ENCODE measurements around the gene TSEN54.

TSEN54 gene

GRCh38 chr17:75488693-75489510, 27.4 kb upstream of the TSEN54 start:
- DNase-seq = no peak

- no peak for DNase-seq
These were observed 26.8 kb upstream of the TSEN54 start for GRCh38 chr17:75489511-75489955.

DNA sequence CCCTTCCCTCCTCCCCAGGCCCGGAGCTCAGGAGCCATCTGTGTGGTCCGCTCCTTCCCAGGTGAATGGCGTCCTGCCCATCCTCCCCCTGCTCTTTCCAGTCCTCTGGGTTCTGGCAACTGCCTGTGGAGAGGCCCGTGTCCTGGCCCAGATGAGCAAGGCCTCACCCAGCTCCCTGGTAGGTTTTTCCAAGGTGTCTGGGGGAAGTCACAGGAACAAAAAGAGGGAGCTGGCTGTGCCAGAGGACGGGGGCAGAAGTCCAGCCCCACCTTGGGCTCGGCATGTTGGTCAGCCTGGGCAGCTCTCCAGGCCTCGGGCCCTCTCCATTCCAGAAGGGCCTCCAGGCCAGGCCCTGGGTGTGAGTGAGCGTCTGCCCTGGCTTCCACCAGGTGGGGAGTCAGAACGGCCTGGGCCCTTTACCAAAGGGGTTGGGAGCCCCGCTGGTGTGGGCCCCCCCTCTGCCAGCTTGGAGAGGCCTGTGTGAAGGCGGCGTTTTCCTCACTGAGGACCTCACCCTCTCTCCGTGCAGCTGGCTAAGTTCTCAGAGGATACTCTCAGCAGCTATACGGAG, 26.1 kb upstream of the TSEN54 start:
- no peak for DNase-seq

DNA sequence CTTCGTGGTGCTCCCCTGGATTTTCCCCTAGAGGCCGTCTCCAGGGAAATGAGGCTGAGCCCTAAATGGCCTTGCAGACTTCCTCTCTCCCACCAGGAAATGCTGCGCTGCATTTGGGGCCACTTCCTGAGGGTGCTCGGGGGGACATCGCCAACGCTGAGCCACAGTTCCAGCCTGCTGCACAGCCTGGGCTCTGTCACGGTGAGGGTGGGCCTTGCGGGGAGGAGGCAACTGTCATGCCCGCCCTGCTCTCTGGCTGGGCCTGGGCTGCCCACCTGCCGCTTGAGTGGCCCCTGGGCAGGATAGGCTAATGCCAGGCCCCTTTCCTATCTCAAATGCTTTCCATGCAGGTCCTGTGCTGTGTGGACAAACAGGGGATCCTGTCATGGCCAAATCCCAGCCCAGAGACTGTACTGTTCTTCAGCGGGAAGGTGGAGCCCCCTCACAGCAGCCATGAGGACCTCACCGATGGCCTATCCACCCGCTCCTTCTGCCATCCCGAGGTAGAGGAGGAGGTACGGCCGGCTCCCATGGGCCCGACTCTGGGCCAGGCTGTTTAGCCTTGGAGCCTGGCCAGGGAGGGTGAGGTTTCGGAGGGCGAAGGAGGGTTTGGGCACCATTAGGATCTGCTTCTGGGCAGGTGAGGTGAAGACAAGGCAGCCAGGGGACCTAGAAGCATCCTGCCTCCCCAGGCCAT, 25.2 kb upstream of the TSEN54 start:
- no peak for DNase-seq

DNA sequence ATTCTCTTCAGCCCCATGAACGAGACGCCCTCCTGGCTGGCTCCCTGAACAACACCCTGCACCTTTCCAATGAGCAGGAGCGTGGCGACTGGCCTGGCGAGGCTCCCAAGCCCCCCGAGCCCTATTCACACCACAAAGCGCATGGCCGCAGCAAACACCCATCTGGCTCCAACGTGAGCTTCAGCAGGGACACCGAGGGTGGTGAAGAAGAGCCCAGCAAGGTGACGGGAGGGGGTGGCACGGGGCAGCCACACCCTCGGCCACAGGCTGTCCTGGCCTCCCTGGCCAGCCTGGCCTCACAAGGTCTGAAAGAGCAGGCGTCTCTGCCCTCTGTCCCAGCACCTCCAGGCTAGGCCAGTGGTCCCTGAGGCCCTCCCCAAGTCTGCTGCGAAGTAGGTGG, 24.6 kb upstream of the TSEN54 start:
- no peak for DNase-seq

DNA sequence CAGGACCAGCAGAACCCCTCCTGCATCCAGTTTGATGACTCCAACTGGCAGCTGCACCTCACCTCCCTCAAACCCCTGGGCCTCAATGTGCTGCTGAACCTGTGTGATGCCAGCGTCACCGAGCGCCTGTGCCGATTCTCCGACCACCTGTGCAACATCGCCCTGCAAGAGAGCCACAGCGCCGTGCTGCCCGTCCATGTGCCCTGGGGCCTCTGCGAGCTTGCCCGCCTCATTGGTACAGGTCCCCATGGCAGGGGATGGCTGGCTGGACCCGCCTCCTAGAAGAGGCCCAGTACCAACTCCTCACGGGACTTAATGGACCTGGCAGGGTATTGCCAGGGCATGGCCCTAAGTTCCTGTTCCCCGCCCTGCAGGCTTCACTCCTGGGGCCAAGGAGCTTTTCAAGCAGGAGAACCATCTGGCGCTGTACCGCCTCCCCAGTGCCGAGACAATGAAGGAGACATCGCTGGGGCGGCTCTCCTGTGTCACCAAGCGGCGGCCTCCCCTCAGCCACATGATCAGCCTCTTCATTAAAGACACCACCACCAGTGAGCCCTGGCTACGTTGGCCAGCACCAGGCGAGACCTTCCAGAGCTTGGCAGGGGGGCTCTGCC, 23.7 kb upstream of the TSEN54 start:
- no peak for DNase-seq

- no peak for DNase-seq
These were observed 22.7 kb upstream of the TSEN54 start for GRCh38 chr17:75493476-75494129.

DNA sequence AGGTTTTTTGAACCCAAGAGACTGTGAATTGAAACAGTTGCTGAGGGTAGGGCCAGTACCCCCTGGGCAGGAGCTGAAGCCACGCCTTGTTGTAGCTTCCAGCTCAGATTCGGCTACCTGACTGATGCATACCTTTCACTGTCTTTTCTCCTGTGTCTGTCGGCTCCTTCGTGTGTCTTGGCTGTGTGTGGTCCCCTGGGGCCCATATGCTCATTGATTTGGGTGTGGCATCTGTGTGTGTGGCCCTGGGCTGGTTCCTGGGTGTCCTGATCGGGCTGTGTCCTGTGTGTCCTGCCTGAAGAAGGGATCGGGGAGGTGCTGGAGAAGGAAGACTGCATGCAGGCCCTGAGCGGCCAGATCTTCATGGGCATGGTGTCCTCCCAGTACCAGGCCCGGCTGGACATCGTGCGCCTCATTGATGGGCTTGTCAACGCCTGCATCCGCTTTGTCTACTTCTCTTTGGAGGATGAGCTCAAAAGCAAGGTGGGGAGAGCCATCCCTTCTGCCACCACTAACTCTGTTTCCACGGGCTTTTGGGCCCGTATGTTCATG, 21.9 kb upstream of the TSEN54 start:
- no peak for DNase-seq

- DNase-seq = no peak
These were observed 20.3 kb upstream of the TSEN54 start for GRCh38 chr17:75496005-75496404.

- no peak for DNase-seq
These were observed 18.1 kb upstream of the TSEN54 start for GRCh38 chr17:75498039-75498725.

GRCh38 chr17:75498726-75499213, 17.6 kb upstream of the TSEN54 start:
- no peak for DNase-seq

DNA sequence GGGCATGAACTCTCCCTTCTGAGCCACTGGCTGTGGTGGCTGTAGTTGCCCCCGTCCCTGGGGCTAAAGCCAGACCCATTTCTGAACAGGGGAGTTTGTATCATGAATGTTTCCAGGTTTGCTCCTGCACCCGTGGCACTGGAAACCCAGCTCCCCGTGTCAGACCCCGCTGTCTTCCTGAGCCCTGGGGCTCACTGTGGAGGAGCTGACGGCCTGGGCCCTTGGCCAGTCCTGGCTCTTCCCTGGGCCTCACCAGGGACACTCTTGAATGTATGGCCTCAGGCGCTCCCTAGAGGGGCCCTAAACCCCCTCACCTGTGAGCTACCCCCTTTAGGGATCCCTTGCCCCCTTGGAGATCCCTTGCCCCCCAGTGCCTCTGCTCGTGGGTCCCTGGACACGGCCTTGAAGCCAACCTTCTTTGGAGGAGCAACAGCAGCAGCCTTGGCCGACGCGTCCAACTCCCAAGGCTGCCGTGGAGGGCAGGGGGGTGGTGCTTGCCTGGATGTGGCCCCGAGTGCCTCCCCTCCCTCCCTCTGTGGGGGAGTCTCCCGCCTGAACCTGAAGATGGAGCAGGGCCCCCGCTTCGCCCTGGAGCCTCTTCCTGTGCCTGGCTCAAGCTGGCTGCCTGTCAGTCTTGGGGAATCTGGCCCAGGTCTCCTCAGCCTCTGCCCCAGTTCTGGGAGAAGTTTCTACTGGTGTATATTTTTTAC, 16.9 kb upstream of the TSEN54 start:
- DNase-seq = no peak

DNA sequence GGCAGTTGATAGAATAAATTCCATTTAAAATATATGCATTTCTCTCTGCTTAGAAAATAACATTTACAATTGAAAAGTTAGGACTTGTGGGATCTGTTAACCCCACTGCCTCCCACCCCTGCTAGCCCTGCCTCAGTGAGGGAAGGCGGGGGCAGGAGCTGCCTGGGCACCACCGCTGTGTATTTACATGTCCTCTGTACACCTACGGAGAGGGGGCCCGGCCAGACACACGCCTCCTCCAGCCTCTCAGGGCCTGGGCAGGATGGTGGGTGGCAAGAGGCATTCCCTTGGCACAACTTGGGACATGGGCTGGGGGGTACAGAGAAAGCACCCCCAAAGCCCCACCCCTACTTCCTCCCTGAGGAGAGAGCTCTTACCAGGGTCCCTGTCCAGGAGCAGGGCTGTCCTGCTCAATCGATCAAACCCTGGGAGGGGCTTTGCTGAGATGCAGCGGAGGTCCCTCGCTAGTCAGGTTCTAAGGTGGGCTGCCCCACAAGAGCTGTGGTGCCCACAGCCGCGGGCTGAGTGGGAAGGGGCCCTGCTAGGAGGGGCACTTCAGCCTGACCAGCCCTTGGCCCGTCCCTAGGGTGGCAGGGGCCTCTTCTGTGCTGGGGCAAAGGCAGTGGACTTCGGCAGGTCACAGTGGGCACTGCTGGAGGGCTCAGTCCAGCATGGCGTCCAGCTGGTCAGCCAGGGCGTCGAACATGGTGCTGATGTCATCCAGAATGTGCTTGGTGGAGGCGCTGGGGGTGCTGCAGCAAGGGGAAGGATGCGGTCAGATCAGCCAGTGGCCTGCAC, 15.7 kb upstream of the TSEN54 start:
- DNase-seq = no peak

DNA sequence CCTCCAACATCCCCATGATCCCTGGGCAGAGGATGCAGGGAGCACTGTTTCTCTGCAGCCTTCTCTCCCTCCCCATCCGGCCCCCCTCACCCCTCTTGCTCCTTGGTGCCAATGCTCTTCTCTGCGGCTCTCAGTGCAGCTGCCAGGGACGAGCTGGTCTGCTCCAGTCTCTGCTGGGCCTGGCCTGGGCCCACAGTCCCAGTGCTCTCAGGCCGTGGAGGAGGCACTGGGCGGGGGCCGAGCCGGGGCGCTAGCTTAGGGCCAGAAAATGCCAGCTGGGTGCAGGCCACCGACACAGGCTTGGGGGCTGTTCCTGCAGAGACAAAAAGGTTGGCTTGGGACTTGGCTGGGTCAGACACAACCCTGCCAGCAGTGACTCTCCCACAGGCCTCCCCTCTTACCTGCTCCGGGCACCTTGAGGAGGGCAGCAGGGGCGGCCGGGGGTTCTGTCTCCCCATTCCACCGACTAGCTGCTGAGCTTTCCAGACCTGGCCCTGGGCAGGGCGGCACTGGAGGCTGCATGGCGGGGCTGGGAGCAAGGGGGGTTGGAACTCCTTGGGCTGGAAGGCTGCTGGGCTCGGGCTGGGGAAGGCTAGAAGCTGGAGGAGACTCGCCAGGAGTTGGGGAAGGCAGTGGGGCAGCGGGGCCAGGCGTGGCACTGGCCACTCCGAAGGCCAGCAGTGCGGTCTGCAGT, 14.8 kb upstream of the TSEN54 start:
- DNase-seq = no peak

- no peak for DNase-seq
These were observed 14.1 kb upstream of the TSEN54 start for GRCh38 chr17:75502072-75502720.

- no peak for DNase-seq
These were observed 13.5 kb upstream of the TSEN54 start for GRCh38 chr17:75502721-75503329.

DNA sequence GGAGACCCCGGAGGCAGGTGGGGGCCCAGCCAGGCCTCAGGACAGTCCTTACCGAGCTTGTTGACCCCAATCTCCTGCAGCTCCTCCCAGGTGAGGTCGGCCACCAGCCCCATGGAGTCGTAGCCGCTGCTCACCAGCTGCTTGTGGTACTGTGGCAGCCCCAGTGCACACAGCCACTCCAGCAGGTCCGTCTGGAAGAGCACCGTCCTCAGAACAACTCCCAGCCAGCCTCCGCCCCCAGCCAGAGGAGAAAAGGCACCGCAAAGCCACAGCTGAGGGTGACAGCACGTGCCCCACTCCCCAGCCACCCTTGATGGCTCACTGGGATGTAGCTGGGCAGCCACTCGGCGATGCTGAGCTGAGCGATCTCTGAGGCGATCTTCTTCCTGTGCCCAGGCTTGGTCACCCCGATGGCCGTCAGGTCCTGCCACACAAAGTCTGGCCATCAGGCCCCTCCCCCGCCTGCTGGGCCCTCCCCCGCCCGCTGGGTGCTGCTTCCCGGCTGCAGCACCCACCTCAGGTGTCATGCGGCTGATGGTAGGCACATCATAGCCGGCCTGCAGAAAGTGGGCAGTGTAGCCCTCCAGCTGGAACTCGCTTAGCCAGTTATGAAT, 12.9 kb upstream of the TSEN54 start:
- no peak for DNase-seq

- DNase-seq = no peak
These were observed 12.4 kb upstream of the TSEN54 start for GRCh38 chr17:75503976-75504346.
